Measurements from ENCODE around the gene TAPBPL. TPM values are rescaled to one million over a fixed set of nuclear protein-coding genes. Genes with fewer than 3 reads are reported as not detected.

TAPBPL gene
- total RNA-seq, 1 donor from 2014 or later: 0.96 TPM

GRCh38 chr12:6459004-6459337, 7.1 kb downstream of the TAPBPL start:
- Mint-ChIP-seq H3K27me3 (ENCODE audit: unreplicated experiment) (peaks cover 2% of the 10 kb centered on the region), H3K4me1 (ENCODE audit: low read depth, unreplicated experiment) (peaks cover 2% of the 10 kb centered on the region), H3K4me3 (ENCODE audit: unreplicated experiment) (no peak overlapping the region), H3K36me3 (ENCODE audit: unreplicated experiment) (peaks cover 5% of the 10 kb centered on the region), H3K27ac (ENCODE audit: unreplicated experiment) (no peak overlapping the region), H3K9me3 (ENCODE audit: unreplicated experiment) (peaks cover 2% of the 10 kb centered on the region)
- no peak for DNase-seq
- no peak for TF ChIP-seq CTCF (IDR thresholded peaks at IDR 0.05; ENCODE audit: partially characterized antibody, unreplicated experiment)

GRCh38 chr12:6460751-6461371, 9.0 kb downstream of the TAPBPL start:
- Mint-ChIP-seq H3K36me3 (ENCODE audit: unreplicated experiment) (peaks cover 9% of the 10 kb centered on the region), H3K4me1 (ENCODE audit: low read depth, unreplicated experiment) (peaks cover 2% of the 10 kb centered on the region), H3K4me3 (ENCODE audit: unreplicated experiment) (no peak overlapping the region), H3K27me3 (ENCODE audit: unreplicated experiment) (peaks cover 4% of the 10 kb centered on the region), H3K27ac (ENCODE audit: unreplicated experiment) (no peak overlapping the region), H3K9me3 (ENCODE audit: unreplicated experiment) (peaks cover 2% of the 10 kb centered on the region)
- no peak for DNase-seq
- TF ChIP-seq CTCF (IDR thresholded peaks at IDR 0.05; ENCODE audit: partially characterized antibody, unreplicated experiment): no peak

GRCh38 chr12:6461401-6462233, 9.8 kb downstream of the TAPBPL start:
- peaks cover 4% of the 10 kb centered on the region for H3K27me3 Mint-ChIP-seq (ENCODE audit: unreplicated experiment)
- DNase-seq: no peak
- peaks cover 2% of the 10 kb centered on the region for H3K9me3 Mint-ChIP-seq (ENCODE audit: unreplicated experiment)
- H3K4me3 Mint-ChIP-seq (ENCODE audit: unreplicated experiment): no peak overlapping the region
- H3K27ac Mint-ChIP-seq (ENCODE audit: unreplicated experiment): no peak overlapping the region
- H3K36me3 Mint-ChIP-seq (ENCODE audit: unreplicated experiment): peaks cover 9% of the 10 kb centered on the region
- peaks cover 2% of the 10 kb centered on the region for H3K4me1 Mint-ChIP-seq (ENCODE audit: low read depth, unreplicated experiment)
- no peak for TF ChIP-seq CTCF (IDR thresholded peaks at IDR 0.05; ENCODE audit: partially characterized antibody, unreplicated experiment)

GRCh38 chr12:6462234-6462995, 10.6 kb downstream of the TAPBPL start:
- Mint-ChIP-seq H3K36me3 (ENCODE audit: unreplicated experiment) (peaks cover 9% of the 10 kb centered on the region), H3K9me3 (ENCODE audit: unreplicated experiment) (peaks cover 3% of the 10 kb centered on the region), H3K4me1 (ENCODE audit: low read depth, unreplicated experiment) (peaks cover 2% of the 10 kb centered on the region), H3K27me3 (ENCODE audit: unreplicated experiment) (peaks cover 4% of the 10 kb centered on the region), H3K4me3 (ENCODE audit: unreplicated experiment) (peak overlapping the region; percentile 18), H3K27ac (ENCODE audit: unreplicated experiment) (no peak overlapping the region)
- TF ChIP-seq CTCF (IDR thresholded peaks at IDR 0.05; ENCODE audit: partially characterized antibody, unreplicated experiment): no peak
- DNase-seq: no peak

All from glutamatergic neuron (in vitro differentiated cells).